Measurements from ENCODE around the gene CMSS1. TPM values are rescaled to one million over a fixed set of nuclear protein-coding genes. Genes with fewer than 3 reads are reported as not detected.

The CMSS1 gene
- total RNA-seq, 2 donors from 2014 or later = 35.8 to 74.3 TPM

GRCh38 chr3:99965681-99966408 is 148.2 kb downstream of the CMSS1 start:
- ATAC-seq = no peak
- no peak overlapping the region for H3K27ac Mint-ChIP-seq
- peaks cover 0 to 5% of the 10 kb centered on the region in 2 donors for H3K36me3 Mint-ChIP-seq
- H3K9me3 Mint-ChIP-seq = peaks cover 0 to 5% of the 10 kb centered on the region in 2 donors
- DNase-seq (ENCODE audit: low spot score in 2 of 2) = no peak

- Mint-ChIP-seq H3K9me3 (peaks cover 0 to 5% of the 10 kb centered on the region in 2 donors), H3K36me3 (peaks cover 0 to 5% of the 10 kb centered on the region in 2 donors), H3K27ac (no peak overlapping the region)
- ATAC-seq = no peak
- DNase-seq (ENCODE audit: low spot score in 2 of 2) = no peak
Observed at GRCh38 chr3:99966662-99967416, 149.2 kb downstream of the CMSS1 start.

- Mint-ChIP-seq H3K27ac (no peak overlapping the region), H3K36me3 (peaks cover 0 to 5% of the 10 kb centered on the region in 2 donors), H3K9me3 (peaks cover 0 to 5% of the 10 kb centered on the region in 2 donors)
- ATAC-seq (no peak), DNase-seq (ENCODE audit: low spot score in 2 of 2) (no peak)
Observed at GRCh38 chr3:99967796-99968195, 150.1 kb downstream of the CMSS1 start.

- Mint-ChIP-seq H3K27ac (no peak overlapping the region), H3K9me3 (peaks cover 0 to 5% of the 10 kb centered on the region in 2 donors)
Observed at GRCh38 chr3:99969136-99969535, 151.5 kb downstream of the CMSS1 start.

GRCh38 chr3:99970198-99970597 is 152.5 kb downstream of the CMSS1 start:
- Mint-ChIP-seq H3K36me3 (peaks cover 0 to 5% of the 10 kb centered on the region in 2 donors), H3K9me3 (peaks cover 0 to 5% of the 10 kb centered on the region in 2 donors), H3K27ac (no peak overlapping the region)
- ATAC-seq = peak in 1 of 2 donors; percentile 41
- DNase-seq (ENCODE audit: low spot score in 2 of 2) = no peak

More at GRCh38 chr3:99969136-99969535, 151.5 kb downstream of the CMSS1 start:
- H3K36me3 Mint-ChIP-seq = peaks cover 0 to 5% of the 10 kb centered on the region in 2 donors
- ATAC-seq (no peak), DNase-seq (ENCODE audit: low spot score in 2 of 2) (no peak)

DNA sequence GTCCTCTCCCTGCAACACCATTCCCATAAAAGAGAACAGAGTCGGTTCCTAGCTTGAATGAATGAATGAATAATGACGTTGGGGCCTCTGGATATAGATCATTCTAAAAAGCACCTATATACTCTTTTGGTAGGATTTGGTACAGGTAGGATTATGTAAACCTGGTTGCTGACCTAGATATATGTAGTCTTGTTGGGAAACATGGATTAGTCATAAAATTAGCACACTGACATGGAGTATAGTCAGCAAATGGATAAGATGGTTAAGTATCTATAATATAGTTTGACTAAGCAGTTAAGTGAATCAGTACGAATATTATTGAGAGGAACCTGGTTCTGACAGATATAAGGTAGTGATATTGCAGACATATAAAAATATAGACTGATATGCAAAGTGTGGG is 154.1 kb downstream of the CMSS1 start:
- ATAC-seq (no peak), DNase-seq (ENCODE audit: low spot score in 2 of 2) (no peak)
- H3K27ac Mint-ChIP-seq = no peak overlapping the region
- peaks cover 0 to 6% of the 10 kb centered on the region in 2 donors for H3K9me3 Mint-ChIP-seq
- H3K36me3 Mint-ChIP-seq = peaks cover 1 to 6% of the 10 kb centered on the region in 2 donors

- no peak overlapping the region for H3K27ac Mint-ChIP-seq
- ATAC-seq (no peak), DNase-seq (ENCODE audit: low spot score in 2 of 2) (no peak)
- H3K9me3 Mint-ChIP-seq = peaks cover 5 to 12% of the 10 kb centered on the region in 2 donors
- peaks cover 6 to 13% of the 10 kb centered on the region in 2 donors for H3K36me3 Mint-ChIP-seq
Observed at GRCh38 chr3:99972380-99973104, 154.9 kb downstream of the CMSS1 start.

- H3K9me3 Mint-ChIP-seq = peaks cover 5 to 8% of the 10 kb centered on the region in 2 donors
- no peak for DNase-seq (ENCODE audit: low spot score in 2 of 2)
- peaks cover 6 to 8% of the 10 kb centered on the region in 2 donors for H3K36me3 Mint-ChIP-seq
- no peak overlapping the region for H3K27ac Mint-ChIP-seq
- ATAC-seq = no peak
Observed at GRCh38 chr3:99974989-99975388, 157.3 kb downstream of the CMSS1 start.

DNA sequence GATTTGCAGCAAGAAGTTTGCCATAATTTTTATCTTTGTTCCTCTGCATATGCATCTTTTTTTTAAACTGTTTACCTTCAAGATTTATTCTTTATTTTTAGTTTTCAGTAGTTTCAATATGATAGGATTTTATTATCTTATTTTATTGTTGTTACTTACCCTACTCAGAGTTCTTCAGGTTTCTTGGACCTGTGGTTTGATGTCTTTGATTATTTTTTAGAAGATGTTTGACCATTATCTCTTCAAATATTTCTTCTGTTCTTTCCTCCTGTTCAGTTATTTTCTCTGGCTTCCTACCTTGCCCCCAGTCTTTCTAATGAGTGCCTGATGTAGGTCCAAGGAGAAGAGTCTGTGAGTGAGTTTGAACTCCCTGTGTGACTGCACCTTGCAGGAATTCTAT is 158.9 kb downstream of the CMSS1 start:
- H3K27ac Mint-ChIP-seq = no peak overlapping the region
- no peak for ATAC-seq
- peaks cover 5 to 8% of the 10 kb centered on the region in 2 donors for H3K9me3 Mint-ChIP-seq
- H3K36me3 Mint-ChIP-seq = peaks cover 6 to 8% of the 10 kb centered on the region in 2 donors
- DNase-seq (ENCODE audit: low spot score in 2 of 2) = no peak

DNA sequence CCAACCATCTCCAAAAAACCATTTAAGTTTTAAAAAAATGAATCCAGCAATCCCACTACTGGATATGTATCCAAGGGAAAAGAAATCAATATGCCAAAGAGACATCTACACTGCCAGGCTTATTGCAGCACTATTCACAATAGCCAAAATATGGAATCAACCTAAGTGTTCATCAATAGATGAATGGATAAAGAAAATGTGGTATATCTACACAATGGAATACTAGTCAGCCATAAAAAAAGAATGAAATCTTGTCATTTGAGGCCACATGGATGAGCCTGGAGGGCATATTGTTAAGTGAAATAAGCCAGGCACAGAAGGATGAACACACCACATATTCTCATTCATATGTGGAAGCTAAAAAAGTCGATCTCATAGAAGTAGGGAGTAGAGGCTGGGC is 160.6 kb downstream of the CMSS1 start:
- H3K9me3 Mint-ChIP-seq = peaks cover 5 to 8% of the 10 kb centered on the region in 2 donors

DNA sequence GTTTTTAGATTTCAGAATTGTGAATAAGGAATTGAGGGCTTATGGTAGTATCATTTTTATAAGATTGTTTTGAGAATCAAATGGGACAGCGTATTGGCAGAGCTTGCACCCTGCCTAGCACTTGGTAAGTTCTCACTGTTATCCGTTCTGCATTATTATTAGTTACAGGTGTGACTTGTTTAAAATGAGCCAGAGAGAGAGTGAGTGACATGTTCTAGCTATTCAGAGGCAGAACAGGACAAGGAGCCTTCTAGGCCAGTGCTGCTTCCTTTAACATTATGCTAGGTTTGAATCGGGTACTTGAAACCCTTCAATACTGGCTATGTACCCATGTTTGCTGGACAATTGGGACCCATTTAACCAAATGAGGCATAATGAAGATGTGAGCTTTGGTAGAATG is 162.9 kb downstream of the CMSS1 start:
- ATAC-seq = no peak

More for the DNA sequence above, 160.6 kb downstream of the CMSS1 start:
- DNase-seq (ENCODE audit: low spot score in 2 of 2) (no peak), ATAC-seq (no peak)
- Mint-ChIP-seq H3K27ac (no peak overlapping the region), H3K36me3 (peaks cover 6 to 8% of the 10 kb centered on the region in 2 donors)

DNA sequence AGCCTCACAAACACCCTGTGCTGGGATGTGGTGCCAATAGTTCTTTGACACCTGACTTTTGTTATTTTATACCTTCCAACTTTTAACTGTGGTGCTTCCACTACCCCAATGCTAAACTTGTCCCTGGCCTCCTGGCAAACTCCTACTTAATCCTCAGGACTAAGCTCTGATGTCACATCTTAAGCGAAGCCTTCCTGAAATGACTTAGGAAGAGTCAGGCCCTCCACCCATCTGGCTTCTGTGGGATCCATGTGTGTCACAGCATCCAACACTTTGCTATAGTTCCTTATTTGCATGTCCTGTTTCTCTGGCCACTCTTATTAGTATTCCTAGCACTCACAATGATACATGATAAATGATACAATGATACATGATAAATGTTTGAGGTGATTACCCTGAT is 163.5 kb downstream of the CMSS1 start:
- peaks cover 6 to 17% of the 10 kb centered on the region in 2 donors for H3K36me3 Mint-ChIP-seq
- ATAC-seq = no peak
- peaks cover 5 to 8% of the 10 kb centered on the region in 2 donors for H3K9me3 Mint-ChIP-seq
- DNase-seq (ENCODE audit: low spot score in 2 of 2) = no peak
- no peak overlapping the region for H3K27ac Mint-ChIP-seq

More for the DNA sequence above, 162.9 kb downstream of the CMSS1 start:
- Mint-ChIP-seq H3K27ac (no peak overlapping the region), H3K9me3 (peaks cover 5 to 8% of the 10 kb centered on the region in 2 donors), H3K36me3 (peaks cover 6 to 17% of the 10 kb centered on the region in 2 donors)
- DNase-seq (ENCODE audit: low spot score in 2 of 2) = no peak

- no peak for ATAC-seq
- DNase-seq (ENCODE audit: low spot score in 2 of 2) = no peak
Observed at GRCh38 chr3:99982650-99983049, 165.0 kb downstream of the CMSS1 start.

DNA sequence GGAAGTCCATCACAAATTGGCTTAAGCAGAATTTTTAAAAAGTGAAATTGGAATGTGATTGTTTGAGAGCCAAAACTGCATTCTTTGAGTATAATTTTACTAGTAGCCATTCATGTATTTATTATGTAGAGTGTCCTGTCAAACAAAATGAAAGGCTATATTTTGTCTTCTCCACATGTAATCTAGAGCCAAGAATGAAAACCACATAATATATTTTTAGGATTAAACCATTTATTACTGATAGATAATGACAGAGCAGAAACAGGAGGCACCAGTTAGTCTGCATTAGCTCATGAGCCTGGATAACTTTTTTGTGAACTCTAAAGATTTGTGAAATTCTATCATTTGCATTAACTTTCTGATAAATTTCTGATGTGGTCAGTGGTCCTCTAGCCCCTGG is 166.5 kb downstream of the CMSS1 start:
- Mint-ChIP-seq H3K36me3 (peaks cover 0 to 8% of the 10 kb centered on the region in 2 donors), H3K9me3 (no peaks in the 10 kb centered on the region), H3K27ac (no peak overlapping the region)
- ATAC-seq (no peak), DNase-seq (ENCODE audit: low spot score in 2 of 2) (no peak)

More at GRCh38 chr3:99982650-99983049, 165.0 kb downstream of the CMSS1 start:
- Mint-ChIP-seq H3K27ac (no peak overlapping the region), H3K9me3 (no peaks in the 10 kb centered on the region), H3K36me3 (peaks cover 0 to 8% of the 10 kb centered on the region in 2 donors)

DNA sequence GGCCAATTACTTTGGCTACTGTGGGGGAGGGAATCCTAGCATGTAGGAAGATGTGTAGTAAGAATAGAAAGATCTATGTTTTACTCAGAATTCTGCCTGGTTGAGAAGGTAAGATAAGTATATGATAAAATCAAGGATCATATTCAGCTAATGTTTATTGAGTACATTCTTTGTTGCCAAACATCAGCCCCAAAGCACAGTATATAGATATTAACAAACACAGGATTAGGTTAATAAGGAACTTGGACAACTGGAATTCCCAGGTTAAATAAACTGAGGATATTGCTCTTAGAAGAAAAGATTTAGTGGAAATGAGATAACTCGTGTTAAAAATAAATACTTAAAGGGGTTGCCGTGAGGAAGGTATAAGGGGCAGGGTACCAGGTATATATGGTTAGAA is 167.0 kb downstream of the CMSS1 start:
- Mint-ChIP-seq H3K36me3 (peaks cover 0 to 8% of the 10 kb centered on the region in 2 donors), H3K9me3 (no peaks in the 10 kb centered on the region), H3K27ac (no peak overlapping the region)
- ATAC-seq (no peak), DNase-seq (ENCODE audit: low spot score in 2 of 2) (no peak)

DNA sequence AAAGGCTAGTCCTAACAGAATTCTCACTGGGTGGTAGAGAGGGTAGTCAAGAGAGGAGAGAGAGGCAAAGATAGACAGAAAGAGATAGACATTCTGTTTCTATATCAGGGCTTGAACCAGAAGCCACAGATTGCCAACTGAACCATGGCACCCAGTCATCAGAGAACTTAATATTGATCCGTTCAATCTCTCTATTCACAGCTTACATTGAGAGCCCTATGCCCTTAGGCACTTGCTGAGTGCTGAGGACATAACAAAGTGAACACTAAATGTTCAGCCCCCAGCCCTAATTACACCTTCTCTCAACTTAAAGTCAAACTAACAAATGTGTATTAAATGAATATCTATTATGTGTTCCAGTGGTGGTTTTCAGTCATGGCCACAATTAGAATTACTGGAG is 172.5 kb downstream of the CMSS1 start:
- Mint-ChIP-seq H3K9me3 (peaks cover 18 to 19% of the 10 kb centered on the region in 2 donors), H3K36me3 (peaks cover 17 to 23% of the 10 kb centered on the region in 2 donors), H3K27ac (no peak overlapping the region)
- no peak for ATAC-seq
- no peak for DNase-seq (ENCODE audit: low spot score in 2 of 2)

- H3K27ac Mint-ChIP-seq = no peak overlapping the region
- peaks cover 30 to 37% of the 10 kb centered on the region in 2 donors for H3K36me3 Mint-ChIP-seq
- ATAC-seq (no peak), DNase-seq (ENCODE audit: low spot score in 2 of 2) (no peak)
- peaks cover 25 to 28% of the 10 kb centered on the region in 2 donors for H3K9me3 Mint-ChIP-seq
Observed at GRCh38 chr3:99997293-99997692, 179.6 kb downstream of the CMSS1 start.

Data from activated naive CD4-positive, alpha-beta T cell treated with anti-CD3 and anti-CD28 coated beads, Interleukin-2, amount 50 U/mL, for 72 hours (primary cell).